Measurements from ENCODE around the gene NNT.
"Not testable (repeated sequence)": the region's sequence is repeated elsewhere in the genome, so short reads cannot be mapped to it uniquely, and the experiment has no call there.

Gene NNT

GRCh38 chr5:43712081-43712480, 109.1 kb downstream of the NNT start:
- DNase-seq (ENCODE audit: low spot score): no peak

GRCh38 chr5:43719783-43720182, 116.8 kb downstream of the NNT start:
- DNase-seq (ENCODE audit: low spot score): not testable (repeated sequence)

GRCh38 chr5:43728581-43728980, 125.6 kb downstream of the NNT start:
- no peak for DNase-seq (ENCODE audit: low spot score)

GRCh38 chr5:43729846-43730478, 127.0 kb downstream of the NNT start:
- DNase-seq (ENCODE audit: low spot score): no peak

- no peak for DNase-seq (ENCODE audit: low spot score)
Measured at GRCh38 chr5:43730832-43731342, 127.9 kb downstream of the NNT start.

- no peak for DNase-seq (ENCODE audit: low spot score)
Measured at GRCh38 chr5:43731573-43731972, 128.6 kb downstream of the NNT start.

GRCh38 chr5:43745923-43746548, 143.1 kb downstream of the NNT start:
- not testable (repeated sequence) for DNase-seq (ENCODE audit: low spot score)

- no peak for DNase-seq (ENCODE audit: low spot score)
Measured at GRCh38 chr5:43750809-43751208, 147.8 kb downstream of the NNT start.

GRCh38 chr5:43753069-43753468, 150.1 kb downstream of the NNT start:
- DNase-seq (ENCODE audit: low spot score): no peak
